Measurements from ENCODE around the gene DCTPP1.

DNA sequence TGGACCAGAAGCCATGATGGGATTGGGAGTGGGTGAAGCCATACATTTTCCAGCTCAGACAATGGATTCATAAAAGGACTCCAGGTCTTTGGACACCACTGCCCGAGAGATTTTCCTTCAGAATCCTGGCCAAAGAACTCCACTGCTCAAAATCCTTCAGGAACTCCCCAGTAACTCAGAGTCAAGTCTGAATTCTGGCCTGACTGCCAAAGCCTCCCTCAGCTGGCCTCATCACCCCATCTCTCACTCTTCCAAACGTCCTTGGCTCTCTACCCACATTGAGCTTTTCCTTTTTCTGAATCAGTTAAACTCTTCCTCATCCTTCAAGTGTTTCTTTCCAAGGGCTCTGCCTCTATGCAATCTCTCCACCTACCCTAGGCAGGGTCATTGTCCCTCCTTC, 46.3 kb downstream of the DCTPP1 start:
- TF ChIP-seq, protein P1, sequence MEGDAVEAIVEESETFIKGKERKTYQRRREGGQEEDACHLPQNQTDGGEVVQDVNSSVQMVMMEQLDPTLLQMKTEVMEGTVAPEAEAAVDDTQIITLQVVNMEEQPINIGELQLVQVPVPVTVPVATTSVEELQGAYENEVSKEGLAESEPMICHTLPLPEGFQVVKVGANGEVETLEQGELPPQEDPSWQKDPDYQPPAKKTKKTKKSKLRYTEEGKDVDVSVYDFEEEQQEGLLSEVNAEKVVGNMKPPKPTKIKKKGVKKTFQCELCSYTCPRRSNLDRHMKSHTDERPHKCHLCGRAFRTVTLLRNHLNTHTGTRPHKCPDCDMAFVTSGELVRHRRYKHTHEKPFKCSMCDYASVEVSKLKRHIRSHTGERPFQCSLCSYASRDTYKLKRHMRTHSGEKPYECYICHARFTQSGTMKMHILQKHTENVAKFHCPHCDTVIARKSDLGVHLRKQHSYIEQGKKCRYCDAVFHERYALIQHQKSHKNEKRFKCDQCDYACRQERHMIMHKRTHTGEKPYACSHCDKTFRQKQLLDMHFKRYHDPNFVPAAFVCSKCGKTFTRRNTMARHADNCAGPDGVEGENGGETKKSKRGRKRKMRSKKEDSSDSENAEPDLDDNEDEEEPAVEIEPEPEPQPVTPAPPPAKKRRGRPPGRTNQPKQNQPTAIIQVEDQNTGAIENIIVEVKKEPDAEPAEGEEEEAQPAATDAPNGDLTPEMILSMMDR (conservative IDR thresholded peaks at IDR 0.05; ENCODE audit: low read length), result no peak
- no peak for TF ChIP-seq EZH2phosphoT487 (IDR thresholded peaks at IDR 0.05; ENCODE audit: borderline replicate concordance)
